HS-27A (cell line): ENCODE data around the gene ZC3H4.

ENCODE experiments used
- DNase-seq: peaks from one replicate; pipeline ENCODE4 v3.0.0-alpha.2; 2012; ENCODE audit warnings: low read depth, missing footprints

Gene ZC3H4

DNA sequence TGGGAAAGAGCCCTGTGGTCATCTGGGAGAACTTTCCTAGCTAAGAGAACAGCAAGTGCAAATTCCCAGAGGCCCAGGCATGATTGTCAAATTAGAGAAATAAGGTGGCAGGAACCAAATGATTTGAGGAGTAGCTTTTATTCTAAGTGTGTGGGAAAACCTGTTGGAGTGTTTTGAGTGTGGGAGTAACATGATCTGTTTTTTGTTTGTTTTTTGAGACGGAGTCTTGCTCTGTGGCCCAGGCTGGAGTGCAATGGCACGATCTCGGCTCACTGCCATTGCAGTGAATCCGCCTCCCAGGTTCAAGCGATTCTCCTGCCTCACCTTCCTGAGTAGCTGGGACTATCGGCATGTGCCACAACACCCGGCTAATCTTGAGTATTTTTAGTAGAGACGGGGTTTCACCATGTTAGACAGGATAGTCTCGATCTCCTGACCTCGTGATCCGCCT is 19.5 kb upstream of the ZC3H4 start:
- no peak for DNase-seq

DNA sequence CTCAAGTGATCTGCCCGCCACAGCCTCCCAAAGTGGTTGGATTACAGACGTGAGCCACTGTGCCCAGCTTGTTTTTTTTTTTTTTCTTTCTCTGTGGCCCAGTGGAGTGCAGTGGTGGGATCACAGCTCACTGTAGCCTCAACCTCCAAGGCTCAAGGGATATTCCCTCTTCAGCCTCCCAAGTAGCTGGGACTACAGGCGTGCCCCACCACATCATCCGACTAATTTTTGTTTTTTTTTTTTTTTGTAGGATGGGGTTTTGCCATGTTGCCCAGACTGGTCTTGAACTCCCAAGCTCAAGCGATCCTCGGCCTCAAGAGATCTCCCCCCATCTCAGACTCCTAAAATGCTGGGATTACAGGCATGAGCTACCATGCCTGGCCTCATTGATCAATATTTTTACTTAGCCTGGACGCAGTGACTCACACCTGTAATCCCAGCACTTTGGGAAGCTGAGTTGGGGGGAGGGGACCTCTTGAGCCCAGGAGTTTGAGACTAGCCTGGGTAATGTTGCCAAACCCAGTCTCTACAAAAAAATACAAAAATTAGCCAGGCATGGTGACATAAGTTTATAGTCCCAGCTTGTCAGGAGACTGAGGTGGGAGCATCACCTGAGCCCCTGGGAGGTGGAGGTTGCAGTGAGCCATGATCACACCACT is 18.7 kb upstream of the ZC3H4 start:
- DNase-seq = no peak

DNA sequence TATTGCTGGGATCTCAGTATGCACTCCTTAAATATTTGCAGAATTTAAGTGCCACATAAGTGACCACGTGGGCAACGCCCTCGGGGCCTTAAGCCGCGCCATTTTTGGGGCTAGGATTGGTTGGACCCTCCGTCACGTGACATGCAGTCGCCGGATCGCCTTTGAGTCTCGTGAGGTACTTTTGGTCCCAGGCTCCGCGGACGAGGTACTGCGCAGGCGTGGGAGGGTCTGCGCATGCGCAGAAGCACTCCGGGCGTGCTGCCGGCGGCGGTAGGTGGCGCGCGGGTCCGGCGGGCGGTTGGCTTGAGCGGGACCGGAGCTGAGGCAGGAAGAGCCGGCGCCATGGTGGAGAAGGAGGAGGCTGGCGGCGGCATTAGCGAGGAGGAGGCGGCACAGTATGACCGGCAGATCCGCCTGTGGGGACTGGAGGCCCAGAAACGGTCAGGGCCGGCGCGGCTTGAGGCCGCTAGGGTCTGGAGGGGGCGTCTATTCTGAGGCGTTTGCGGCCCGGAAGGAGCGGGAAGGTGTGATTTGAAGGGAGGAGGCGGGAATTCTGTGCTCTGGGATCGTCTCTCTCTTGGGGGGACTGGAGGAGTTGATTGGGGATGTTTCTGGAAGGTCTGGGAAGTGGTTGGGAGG is 17.1 kb upstream of the ZC3H4 start, which contains the start of gene SAE1:
Gene SAE1, plus strand, starts transcription at position 247 of the 639 bp plus-strand sequence. Its CDS starts 96 bp downstream, at position 343.
- peak; percentile 99 for DNase-seq

DNA sequence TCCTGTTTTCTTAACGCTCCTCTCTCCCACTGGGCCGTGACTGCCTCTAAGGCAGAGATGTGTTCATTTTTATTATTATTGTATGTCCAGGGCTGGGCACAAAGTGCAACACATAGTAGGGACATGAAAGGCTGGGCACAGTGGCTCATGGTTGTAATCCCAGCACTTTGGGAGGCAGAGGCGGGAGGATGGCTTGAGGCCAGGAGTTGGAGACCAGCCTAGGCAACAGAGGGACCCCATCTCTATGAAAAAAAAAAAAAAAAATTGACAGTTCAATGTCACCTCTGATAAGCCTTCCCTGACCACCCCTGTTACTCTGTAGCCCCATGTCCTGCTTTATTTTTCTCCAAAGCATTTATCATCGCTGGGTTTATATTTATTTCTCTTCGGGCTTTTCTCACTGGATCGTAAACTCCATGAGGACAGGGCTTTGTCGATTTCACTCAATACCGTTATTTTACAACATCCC is 16.6 kb upstream of the ZC3H4 start:
- DNase-seq = no peak

DNA sequence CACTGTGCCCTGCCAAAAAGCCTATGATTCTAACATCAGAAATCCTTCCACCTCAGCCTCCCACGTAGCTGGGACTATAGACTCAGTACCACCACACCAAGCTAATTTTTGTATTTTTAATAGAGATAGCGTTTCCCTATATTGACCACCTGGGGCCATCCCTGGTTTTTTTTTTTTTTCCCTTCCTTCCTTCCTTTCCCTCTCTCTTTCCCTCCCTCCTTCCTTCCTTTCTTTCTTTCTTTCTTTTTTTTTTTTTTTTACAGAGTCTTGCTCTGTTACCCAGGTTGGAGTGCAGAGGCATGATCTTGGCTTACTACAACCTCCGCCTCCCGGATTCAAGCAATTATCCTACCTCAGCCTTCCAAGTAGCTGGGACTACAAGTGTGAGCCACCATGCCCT is 16.0 kb upstream of the ZC3H4 start:
- no peak for DNase-seq

DNA sequence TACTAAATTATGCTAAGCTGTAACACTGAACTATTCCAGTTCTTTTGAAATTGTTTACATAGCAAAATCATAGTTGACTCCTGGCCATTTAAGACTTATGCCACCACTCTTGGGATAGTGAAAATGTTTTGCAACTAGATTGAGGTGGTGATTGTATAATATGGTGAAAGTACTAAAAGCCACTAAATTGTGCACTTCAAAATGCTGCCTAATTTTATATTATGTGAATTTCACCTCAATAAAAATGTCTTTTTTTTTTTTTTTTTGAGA is 12.0 kb upstream of the ZC3H4 start:
- no peak for DNase-seq

DNA sequence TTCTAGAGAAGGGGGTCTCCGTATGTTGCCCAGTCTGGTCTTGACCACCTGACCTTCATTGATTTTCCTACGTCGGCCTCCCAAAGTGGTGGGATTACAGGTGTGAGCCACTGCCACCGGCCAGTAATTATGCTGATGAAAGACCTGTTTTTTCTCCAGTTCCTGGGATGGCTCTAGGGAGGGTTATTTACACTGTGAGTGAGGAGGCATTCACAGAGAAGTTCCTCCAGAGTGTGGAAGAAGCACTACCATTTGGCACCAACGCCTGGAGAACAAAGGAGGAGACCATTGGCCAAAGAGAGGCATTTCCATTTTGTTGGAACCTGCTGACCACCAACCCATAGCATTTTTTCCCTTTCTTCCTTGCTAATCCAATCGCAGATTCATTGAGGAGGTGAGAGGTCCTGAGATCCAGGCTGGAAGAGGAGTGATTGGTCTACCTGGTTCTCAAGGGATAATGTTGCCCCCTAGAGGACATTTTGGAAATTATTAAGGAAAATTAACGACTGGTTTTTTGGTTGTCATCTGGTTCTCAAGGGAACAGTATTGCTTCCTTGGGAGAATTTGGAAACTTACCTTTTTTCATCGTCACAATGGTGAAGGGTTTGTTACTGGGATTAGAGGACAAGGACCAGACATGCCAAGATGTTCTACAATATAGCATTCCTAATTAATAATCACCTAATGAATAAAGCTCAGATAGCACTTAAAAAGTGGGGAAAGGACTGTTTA is 11.5 kb upstream of the ZC3H4 start:
- DNase-seq = peak; percentile 64

DNA sequence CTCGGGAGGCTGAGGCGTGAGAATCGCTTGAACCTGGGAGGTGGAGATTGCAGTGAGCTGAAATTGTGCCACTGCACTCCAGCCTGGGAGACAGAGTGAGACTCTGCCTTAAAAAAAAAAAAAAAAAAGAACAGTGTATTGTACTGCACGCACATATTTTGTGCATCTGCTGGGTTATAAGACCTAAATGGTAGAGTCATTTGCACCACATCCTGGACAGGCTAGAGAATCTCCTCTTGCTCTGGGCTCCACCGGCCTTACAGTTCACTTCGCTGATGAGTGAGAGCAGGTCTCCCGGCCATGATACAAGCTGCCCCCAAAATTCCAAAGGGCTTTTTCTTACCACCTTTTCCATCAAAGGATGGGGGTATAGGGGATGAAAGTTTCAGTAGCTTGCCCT is 9.8 kb upstream of the ZC3H4 start:
- no peak for DNase-seq

DNA sequence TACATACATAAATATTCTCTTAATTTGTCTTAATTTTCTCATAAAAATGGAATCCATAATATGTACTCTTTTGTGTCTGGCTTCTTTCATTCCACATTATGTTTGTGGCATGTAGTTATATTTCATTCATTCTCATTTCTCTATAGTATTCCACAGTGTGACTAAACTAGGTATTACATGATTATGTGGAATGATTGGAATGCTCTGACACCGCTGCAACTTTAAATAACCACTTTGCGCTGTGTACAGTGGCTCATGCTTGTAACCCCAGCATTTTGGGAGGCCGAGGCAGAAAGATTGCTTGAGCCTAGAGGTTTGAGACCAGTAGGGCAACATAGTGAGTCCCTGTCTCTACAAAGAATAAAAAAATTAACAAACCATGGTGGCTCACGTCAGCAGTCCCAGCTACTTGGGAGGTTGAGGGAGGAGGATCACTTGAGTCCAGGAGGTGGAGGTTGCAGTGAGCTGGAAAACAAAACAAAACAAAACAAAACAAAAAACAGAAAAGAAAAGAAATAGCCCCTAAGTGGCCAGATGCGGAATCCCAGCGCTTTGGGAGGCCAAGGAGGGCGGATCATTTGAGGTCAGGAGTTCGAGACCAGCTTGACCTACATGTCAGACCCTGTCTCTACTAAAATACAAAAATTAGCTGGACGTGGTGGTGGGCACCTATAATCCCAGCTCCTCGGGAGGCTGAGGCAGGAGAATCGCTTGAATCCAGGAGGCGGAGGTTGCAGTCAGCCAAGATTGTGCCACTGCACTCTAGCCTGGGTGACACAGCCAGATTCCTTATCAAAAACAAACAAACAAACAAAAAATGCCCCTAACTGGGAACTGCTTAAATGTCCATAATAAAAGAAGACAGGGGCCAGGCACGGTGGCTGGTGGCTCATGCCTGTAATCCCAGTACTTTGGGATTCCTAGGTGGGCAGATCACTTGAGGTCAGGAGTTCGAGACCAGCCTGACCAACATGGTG is 9.1 kb upstream of the ZC3H4 start:
- peak; percentile 72 for DNase-seq

DNA sequence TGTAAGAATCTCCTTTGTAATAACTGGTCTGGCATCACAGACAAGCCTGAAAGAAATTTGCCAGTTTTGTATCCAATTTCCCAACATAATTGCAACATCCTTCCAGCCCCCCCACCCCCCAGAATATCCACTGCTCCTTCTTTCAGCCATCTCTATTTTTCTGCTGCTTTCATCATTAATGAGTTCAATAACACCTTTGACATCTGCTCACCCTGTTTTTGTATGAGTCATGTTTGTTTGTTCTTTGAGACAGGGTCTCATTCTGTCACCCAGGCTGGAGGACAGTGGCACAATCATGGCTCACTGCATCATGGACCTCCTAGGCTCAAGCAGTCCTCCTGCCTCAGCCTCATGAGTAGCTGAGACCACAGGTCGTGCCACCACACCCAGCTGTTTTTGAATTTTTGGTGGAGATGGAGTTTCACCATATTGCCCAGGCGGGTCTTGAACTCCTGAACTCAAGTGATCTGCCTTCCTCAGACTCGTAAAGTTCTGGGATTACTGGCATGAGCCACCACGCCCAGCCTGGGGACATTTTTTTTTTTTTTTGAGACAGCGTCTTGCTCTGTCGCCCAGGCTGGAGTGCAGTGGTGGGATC is 7.0 kb upstream of the ZC3H4 start:
- no peak for DNase-seq

DNA sequence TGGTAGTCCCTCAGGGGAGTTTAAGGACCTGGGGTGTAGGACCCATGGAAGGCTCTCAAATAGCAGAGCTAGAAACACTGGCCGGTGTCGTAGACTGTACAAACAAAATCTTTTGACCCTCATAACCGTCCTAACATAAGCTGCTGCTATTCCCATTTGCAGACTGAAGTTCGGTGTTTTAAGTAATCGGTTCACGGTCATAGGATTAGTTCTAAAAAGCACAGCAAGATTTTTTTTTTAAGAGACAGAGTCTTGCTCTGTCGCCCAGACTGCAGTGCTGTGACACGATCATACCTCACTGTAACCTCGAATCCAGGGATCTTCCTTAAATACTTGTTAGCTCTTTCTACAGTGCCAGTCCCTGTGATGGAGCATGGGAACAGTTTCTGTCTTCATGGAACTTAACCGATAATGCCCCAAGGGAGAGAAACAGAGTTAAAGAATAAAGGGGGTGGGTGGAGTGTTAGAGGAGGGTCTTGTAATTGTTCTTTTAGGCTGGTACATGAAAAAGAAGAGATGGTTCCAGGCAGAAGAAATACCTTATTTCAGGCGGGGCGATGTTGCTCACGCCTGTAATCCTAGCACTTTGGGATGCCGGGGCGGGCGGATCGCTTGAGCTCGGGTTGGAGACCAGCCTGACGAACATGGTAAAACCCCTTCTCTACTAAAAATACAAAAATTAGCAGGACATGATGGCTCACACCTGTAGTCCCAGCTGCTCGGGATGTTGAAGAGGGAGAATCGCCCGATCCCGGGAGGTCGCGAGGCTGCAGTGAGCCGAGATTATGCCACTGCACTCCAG is 475 bp upstream of the ZC3H4 start:
- DNase-seq = no peak

DNA sequence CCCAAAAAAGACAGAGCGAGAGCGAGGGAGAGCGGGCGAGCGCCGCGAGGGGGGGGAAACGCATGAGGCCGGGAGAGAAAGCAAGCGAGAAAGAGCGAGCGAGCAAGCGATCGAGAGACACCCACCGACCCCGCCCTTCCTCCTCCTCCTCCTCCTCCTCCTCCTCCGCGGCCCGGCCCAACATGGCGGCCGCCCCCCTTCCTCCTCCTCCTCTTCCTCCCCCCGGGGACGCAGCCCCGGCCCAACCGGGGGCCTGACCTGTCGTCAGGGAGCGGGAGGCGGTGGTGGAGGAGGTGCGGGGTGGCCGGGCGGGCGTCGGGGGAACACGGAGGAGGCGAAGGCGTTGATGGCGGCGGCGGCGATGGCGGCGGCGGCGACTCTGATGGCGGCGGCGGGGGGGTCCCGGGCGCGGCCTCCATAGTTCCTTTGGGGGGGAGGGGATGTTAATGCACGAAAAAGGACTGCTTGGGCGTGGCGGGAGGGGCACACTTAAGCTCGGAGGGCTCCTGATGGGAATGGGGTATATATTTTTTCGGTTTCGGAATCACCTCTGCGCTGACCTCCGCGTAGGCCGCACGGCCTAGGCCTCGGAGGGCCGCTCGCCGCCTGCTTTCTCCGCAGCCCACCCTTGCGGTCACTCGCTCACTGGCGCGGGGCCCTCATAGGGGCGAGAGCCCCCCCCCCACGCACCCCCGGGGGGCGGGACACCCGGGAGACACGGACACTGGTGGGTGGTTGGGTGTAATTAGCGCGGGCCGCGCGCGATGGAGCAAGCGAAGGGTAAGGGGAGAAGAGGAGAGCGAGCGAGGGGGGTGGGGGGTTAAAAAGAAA is 1.2 kb downstream of the ZC3H4 start:
- peak; percentile 85 for DNase-seq

DNA sequence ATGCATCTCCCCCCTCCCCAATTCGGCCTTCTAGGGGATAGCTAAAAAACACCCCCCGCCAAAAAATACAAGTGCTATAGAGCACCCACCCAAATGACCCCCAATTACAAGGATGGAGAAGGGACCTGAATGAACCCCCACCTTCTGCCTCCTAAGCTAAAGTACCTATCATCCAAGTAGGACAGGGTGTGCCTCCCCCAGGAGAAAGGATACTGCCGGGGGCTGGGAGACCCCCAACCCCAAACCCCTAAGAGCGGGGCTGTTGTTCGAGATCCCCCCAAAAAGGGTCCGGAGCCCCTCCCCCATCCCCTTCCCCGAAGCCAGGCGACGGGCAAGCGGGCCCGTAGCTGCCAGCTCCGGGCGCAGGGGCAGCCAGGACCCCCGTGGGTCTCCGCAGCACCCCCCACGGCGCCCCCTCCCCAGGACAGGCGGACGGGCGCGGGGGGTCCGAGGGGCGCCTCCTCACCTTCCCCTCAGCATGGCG is 1.9 kb downstream of the ZC3H4 start:
- DNase-seq = no peak

DNA sequence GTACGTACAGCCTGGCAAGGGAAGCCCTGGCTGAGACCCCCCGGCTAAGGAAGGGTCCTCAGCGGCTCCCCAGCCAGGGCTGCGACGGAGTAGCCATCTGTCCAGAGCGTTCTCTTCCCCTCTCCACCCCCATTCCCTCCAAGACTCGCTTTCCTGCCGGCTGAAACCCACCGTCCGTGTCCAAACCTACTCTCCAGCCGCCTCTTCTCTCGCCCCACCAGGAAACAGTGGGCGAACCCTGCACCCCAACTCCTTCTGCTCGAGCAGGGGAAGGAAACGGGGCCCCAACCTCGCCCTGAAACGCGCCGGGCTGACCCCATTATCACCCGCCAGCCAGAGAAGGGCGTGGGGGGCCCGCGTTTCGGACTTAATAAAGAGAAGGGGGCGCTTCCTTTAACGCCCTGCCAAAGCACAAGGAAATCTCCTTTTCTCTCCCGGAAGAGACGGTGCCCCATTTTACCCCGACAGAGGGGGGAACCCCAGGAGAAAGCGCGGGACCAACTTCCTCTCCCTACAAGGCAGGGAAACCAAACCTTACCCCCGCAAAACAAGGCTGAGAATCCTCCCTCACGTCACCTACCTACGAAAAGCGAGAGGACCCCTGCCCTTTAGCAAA is 2.5 kb downstream of the ZC3H4 start:
- no peak for DNase-seq

DNA sequence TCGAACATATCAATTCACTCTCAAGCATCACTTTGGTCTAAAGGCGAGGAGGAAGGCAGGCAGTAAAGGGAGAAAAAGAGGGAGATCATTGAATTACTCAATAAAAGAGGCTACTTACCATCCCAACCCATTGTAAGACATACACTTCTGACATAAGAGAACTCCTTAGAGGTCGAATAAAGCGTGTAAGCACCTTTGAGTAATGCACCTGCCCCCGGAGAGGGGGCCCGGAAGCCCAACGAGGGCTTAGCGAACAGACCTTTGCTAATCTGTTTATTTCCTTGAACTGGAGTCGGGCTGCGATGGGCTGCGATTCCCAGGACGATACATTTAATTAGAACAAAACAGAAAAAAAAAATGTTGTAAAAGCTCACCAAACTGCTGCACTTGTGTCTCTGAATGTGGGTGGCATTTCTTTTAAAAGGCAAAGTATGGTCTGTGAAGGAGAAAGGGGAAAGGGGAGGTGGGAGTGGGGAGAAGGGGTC is 3.0 kb downstream of the ZC3H4 start:
- no peak for DNase-seq

DNA sequence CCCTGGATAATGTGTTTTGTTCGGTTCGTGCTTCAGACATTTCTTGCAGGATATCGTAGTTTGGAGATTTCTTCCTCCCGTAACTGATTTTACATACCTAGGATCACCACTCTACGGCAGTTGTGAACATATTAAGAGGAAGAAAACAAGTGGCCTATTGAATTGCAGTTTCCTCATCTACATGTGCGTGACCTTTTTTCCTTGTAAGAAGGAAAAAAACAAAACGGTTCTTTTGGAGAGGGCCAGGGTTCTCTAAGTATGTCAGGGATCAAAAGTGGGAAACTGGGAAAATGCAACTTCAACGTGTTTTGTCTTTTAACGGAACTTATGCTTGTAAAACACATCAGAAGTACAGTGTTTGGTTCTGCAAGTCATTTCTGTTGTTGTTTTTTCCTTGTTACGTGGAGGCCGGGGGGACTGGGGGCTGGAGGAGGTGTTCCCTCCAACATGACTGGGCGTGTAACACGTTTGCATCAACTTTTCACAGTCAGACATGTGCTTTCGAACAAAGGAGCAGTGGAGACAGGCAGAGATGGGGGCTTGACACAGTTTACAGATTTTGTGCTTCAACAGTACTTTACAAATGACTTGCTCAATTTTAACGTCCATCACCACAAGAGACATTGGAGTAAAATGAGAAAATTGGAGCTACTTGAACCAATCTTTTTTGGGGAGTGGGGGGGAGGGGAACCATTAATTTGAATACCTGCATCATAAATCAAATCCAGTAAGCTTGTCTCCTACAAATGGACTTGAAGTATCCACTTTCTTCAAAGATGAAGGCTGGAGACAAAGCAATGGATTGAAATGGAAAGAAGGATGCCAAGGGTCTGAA is 3.8 kb downstream of the ZC3H4 start:
- no peak for DNase-seq

DNA sequence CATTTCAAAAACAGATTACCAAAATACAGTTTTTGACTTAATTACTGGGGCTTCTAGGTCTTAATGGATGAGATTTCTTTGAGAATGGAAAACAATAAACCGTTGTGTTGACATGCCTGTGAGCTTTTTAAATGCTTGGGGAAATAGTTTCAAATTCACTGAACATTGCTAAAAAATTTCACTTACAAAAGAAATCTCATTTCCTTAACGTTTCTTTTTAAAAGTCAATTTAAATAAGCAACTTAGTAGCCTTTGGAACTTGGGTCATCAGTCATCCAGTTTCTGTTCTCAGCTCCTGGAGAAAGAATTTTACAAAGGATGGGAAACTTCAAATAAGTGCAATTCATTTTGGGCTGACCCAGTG is 4.4 kb downstream of the ZC3H4 start:
- DNase-seq = no peak
